ENCODE data around the gene PBX1.

DNA sequence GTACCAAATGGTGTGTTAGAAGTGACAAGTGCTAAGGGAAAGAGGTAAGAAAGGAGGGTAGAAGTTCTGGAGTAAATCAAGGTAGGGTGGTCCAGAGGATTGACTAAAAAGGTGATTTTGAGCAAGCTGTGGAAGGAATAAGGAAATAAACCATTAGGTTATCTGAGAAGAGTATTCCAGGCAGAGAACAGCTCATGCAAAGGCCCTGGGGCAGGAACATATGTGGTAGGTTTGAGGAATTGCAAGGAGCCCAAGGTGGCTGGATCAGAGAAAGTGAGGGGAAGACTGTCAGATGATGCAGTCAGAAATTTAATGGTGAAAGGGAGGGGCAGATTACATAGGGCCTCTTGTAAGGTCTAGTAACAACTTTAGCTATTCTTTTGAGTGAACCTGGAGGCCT lies 302.6 kb downstream of the PBX1 start:
- no peak for TF ChIP-seq POLR2AphosphoS5 (IDR thresholded peaks at IDR 0.05; ENCODE audit: low read depth, low read length)
- no peak for TF ChIP-seq POLR2A (IDR thresholded peaks at IDR 0.05; ENCODE audit: low read depth, low read length)
- TF ChIP-seq TAF1 (IDR thresholded peaks at IDR 0.05; ENCODE audit: low read depth, low read length): no peak
- TF ChIP-seq SPI1 (IDR thresholded peaks at IDR 0.05; ENCODE audit: low read depth, low read length): no peak
- no peak for TF ChIP-seq PAX5 (IDR thresholded peaks at IDR 0.05; ENCODE audit: insufficient read depth, low read length, severe bottlenecking)
- no peak for TF ChIP-seq POU2F2 (IDR thresholded peaks at IDR 0.05; ENCODE audit: low read depth, low read length)

All from GM12891 (cell line).